ENCODE data around the gene DCHS2. TPM values are rescaled to one million over a fixed set of nuclear protein-coding genes. Genes with fewer than 3 reads are reported as not detected.

Gene DCHS2
- total RNA-seq, 2 experiments from 2014 or later, result 0.17 to 0.19 TPM

DNA sequence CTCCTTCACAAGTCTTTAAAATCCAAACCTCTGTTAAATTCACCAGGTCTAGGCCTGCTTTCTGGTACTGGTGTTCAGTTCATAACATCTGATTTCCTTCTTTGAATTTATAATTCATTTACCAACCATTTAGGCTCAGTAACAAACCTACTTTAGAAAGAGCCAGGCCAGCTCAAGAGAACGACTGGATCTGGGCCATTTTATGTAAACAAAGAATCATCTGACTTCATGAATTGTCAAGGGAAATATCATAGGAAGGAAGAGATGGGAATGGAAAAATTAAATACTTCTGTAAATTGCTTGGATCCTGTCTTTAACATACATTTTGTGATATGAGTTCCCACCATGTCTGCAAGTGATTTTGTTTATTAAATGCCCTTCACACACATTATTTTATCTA lies 36.5 kb downstream of the DCHS2 start:
- POLR2A ChIA-PET, result no interaction called here

DNA sequence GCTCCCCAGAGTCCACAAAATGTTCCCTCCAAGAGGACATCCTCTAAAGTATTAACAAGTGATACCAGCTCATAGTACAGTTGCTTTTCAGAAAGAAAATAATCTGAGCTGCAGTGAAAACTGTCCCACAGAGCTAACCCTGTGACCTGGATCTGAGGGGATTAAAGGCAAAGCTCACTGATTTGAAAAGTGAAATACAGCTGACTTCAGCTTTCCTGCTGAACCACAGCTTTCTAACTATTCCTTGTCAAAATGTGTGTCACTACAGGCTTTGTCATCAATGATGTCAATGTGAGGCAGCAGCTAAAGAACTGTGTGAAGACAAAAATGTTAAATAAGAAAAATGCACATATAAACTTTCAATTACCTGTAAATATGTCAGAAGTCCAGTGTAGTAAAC lies 36.9 kb downstream of the DCHS2 start:
- Mint-ChIP-seq H3K27ac (no peak overlapping the region), H3K27me3 (peaks cover 9% of the 10 kb centered on the region), H3K36me3 (no peaks in the 10 kb centered on the region), H3K4me1 (no peaks in the 10 kb centered on the region), H3K9me3 (no peaks in the 10 kb centered on the region), H3K4me3 (no peak overlapping the region)
- ATAC-seq (ENCODE audit: low read depth) (no peak), DNase-seq (no peak)
- POLR2A ChIA-PET, result no interaction called here

More for the DNA sequence above, 36.5 kb downstream of the DCHS2 start:
- H3K27me3 Mint-ChIP-seq, result peaks cover 9% of the 10 kb centered on the region
- no peak overlapping the region for H3K27ac Mint-ChIP-seq
- ATAC-seq (ENCODE audit: low read depth) (no peak), DNase-seq (no peak)
- no peak overlapping the region for H3K4me3 Mint-ChIP-seq
- no peaks in the 10 kb centered on the region for H3K36me3 Mint-ChIP-seq
- H3K4me1 Mint-ChIP-seq, result no peaks in the 10 kb centered on the region
- no peaks in the 10 kb centered on the region for H3K9me3 Mint-ChIP-seq

DNA sequence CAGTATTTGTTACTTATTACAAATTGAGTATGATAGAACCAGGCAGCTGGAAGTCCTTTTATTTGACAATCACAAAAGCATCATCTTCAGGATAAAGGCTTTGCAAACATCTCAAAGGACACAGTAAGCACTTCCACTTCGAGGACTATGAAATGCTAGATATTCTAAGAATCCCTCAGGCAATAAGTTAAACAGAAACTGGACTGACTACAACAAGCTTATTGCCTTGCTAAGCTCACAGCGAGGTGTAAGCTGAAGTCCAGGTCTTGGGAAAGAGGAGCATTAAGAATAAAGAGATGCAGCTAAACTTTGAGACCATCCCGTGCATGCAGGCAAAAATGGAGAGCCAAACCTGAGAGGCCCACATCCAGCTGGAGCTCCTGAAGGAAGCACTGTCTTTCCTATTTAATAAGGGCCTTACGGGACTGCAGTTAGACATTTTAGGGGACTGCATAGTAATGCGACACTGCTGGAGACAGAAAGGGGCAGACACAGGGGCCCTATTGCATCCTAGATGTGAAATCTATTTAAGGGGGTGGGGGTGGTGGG lies 38.7 kb downstream of the DCHS2 start:
- Mint-ChIP-seq H3K27ac (no peak overlapping the region), H3K9me3 (no peaks in the 10 kb centered on the region), H3K27me3 (peaks cover 11% of the 10 kb centered on the region), H3K4me3 (no peak overlapping the region), H3K4me1 (no peaks in the 10 kb centered on the region), H3K36me3 (no peaks in the 10 kb centered on the region)
- no peak for ATAC-seq (ENCODE audit: low read depth)
- POLR2A ChIA-PET, result no interaction called here
- DNase-seq, result no peak

DNA sequence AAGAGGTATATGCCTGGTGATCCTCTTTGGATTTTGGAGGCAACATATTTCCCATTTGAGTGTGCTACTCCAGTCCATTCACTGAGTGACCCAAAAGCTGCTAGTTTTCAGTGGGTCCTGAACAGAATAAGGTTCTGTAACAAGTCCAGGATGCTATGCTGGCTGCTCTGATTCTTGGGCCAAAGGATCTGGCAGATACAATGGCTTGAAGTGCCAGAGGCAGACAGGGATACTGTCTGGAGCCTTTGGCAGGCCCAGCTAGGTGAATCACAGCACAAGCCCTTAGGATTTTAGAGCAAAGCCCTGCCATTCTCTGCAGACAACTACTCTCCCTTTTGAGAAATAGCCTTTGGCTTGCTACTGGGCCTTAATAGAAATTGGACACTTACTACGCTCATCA lies 40.6 kb downstream of the DCHS2 start:
- H3K36me3 Mint-ChIP-seq, result no peaks in the 10 kb centered on the region
- H3K4me3 Mint-ChIP-seq, result no peak overlapping the region
- no peak overlapping the region for H3K27ac Mint-ChIP-seq
- no peak for ATAC-seq (ENCODE audit: low read depth)
- no peaks in the 10 kb centered on the region for H3K4me1 Mint-ChIP-seq
- H3K9me3 Mint-ChIP-seq, result no peaks in the 10 kb centered on the region
- POLR2A ChIA-PET, result no interaction called here
- H3K27me3 Mint-ChIP-seq, result peaks cover 8% of the 10 kb centered on the region
- DNase-seq, result no peak

DNA sequence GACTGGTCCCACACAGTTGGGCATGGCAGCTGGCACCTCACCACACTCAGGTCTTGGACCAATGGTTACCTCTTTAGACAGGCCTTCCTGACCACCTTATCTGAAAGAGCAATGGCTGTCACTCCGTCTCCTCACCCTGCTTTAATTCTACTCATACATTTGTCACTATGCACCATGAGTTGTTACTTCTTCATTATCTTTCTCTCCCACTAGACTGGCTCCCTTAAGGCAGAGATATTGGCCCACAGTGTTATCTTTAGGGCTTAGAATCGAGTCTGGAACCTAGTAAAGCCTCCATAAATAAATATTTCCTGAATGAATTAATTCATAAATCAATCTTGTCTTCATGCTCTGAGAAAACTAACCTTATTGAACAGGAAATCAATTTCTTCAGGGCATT lies 46.6 kb downstream of the DCHS2 start:
- no peak for DNase-seq
- POLR2A ChIA-PET, result no interaction called here
- Mint-ChIP-seq H3K4me1 (no peaks in the 10 kb centered on the region), H3K27me3 (peaks cover 5% of the 10 kb centered on the region), H3K27ac (no peak overlapping the region), H3K4me3 (no peak overlapping the region), H3K9me3 (no peaks in the 10 kb centered on the region), H3K36me3 (no peaks in the 10 kb centered on the region)
- no peak for ATAC-seq (ENCODE audit: low read depth)

DNA sequence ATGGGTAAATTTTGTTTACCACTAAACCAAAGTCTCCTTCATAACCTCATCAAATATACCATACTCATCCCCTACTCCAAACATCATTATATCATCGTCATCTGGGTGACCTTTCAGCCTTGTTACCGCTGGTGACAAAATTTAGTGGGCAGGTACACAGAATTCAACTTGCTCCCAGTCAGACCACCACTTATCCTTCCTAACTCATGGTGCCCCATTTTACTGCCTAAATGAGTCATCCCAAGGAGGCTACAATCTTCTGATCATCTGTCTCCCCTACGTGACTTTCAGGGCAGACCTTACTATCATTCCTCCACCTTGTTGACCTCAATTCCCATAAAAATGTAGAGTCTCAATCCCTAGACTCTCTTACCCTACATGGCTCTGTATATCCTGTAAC lies 49.6 kb downstream of the DCHS2 start:
- H3K27ac Mint-ChIP-seq, result no peak overlapping the region
- ATAC-seq (ENCODE audit: low read depth) (no peak), DNase-seq (no peak)
- POLR2A ChIA-PET, result no interaction called here
- no peaks in the 10 kb centered on the region for H3K36me3 Mint-ChIP-seq
- no peaks in the 10 kb centered on the region for H3K9me3 Mint-ChIP-seq
- no peaks in the 10 kb centered on the region for H3K4me1 Mint-ChIP-seq
- H3K4me3 Mint-ChIP-seq, result no peak overlapping the region
- peaks cover 9% of the 10 kb centered on the region for H3K27me3 Mint-ChIP-seq

DNA sequence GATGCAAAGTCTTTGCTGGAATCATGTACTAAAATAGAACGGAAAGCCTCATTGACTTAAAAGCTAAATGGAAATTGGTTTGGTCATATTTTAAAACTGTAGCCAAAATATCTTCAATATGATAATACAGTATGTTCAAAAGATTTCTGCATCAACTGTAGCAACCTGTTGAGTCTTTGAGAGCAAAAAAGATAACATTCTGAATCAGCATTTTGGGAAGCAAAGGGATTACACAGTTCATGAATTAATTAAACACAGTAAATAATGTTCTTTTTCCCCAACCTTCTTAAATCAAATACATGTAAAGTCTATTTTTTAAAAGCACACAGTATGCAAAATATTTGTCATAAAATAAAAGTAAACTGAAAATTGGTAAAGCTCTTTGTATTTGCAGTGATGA lies 50.5 kb downstream of the DCHS2 start:
- Mint-ChIP-seq H3K9me3 (no peaks in the 10 kb centered on the region), H3K4me1 (no peaks in the 10 kb centered on the region), H3K36me3 (no peaks in the 10 kb centered on the region), H3K27ac (no peak overlapping the region), H3K4me3 (no peak overlapping the region), H3K27me3 (peaks cover 11% of the 10 kb centered on the region)
- DNase-seq, result no peak
- POLR2A ChIA-PET, result no interaction called here
- no peak for ATAC-seq (ENCODE audit: low read depth)

DNA sequence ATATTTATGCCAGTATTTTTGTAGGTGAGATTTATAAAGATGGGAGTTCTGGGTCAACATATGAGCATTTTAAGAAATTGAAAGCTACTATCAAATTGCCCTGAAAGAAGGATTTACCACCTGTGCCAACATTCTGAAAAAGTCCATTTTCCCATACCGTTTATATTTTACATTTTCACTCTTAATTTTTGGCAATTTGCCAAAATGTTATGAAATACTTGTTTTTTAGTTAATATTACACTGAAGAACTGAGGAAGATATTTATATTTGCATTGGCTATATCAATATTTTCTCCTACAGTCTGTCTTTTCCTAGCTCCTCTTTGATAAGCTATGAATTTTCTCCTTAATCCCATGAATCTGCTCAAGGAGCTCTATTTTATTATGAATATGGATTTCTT lies 52.4 kb downstream of the DCHS2 start:
- Mint-ChIP-seq H3K27ac (no peak overlapping the region), H3K36me3 (no peaks in the 10 kb centered on the region), H3K4me1 (no peaks in the 10 kb centered on the region), H3K27me3 (peaks cover 17% of the 10 kb centered on the region), H3K4me3 (no peak overlapping the region), H3K9me3 (no peaks in the 10 kb centered on the region)
- DNase-seq (no peak), ATAC-seq (ENCODE audit: low read depth) (no peak)
- POLR2A ChIA-PET, result no interaction called here

DNA sequence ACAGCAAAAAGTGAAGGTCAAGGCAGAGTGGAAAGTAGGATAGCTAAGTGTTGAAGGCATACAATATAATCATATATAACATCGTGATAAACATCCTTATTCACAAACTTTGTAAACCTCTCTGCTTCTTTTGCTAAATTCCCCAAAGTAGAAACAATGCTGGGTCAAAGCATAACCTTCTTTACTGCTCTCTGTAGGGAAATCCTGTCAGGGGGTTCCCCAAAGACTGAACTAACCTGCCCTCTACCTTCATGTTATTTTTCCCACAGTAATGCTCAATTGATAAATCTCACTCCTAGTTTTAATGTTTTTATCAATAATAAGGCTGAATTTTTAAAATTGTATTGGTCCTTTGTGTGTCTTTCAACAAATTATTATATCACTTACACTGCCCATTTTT lies 55.7 kb downstream of the DCHS2 start:
- H3K36me3 Mint-ChIP-seq, result no peaks in the 10 kb centered on the region
- H3K4me1 Mint-ChIP-seq, result no peaks in the 10 kb centered on the region
- no peak overlapping the region for H3K4me3 Mint-ChIP-seq
- no peaks in the 10 kb centered on the region for H3K9me3 Mint-ChIP-seq
- POLR2A ChIA-PET, result no interaction called here
- no peak overlapping the region for H3K27ac Mint-ChIP-seq
- no peak for DNase-seq
- H3K27me3 Mint-ChIP-seq, result peaks cover 21% of the 10 kb centered on the region
- ATAC-seq (ENCODE audit: low read depth), result no peak

DNA sequence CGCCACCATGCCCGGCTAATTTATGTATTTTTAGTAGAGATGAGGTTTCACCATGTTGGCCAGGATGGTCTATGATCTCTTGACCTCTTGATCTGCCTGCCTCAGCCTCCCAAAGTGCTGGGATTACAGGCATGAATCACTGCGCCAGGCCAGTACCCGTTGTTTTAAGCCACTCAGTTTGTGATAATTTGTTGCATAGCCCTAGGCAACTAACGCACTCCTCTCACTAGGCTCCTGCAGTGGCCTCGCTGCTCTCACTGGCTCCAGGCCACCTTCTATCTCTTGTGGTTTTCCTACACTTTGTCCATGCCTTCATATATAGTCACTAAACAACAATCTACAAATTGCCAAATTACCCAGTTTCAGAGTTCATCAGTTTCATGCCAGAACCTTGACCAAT lies 58.1 kb downstream of the DCHS2 start:
- no peak overlapping the region for H3K27ac Mint-ChIP-seq
- H3K4me3 Mint-ChIP-seq, result no peak overlapping the region
- H3K27me3 Mint-ChIP-seq, result peaks cover 23% of the 10 kb centered on the region
- no peaks in the 10 kb centered on the region for H3K4me1 Mint-ChIP-seq
- H3K36me3 Mint-ChIP-seq, result no peaks in the 10 kb centered on the region
- no peak for DNase-seq
- no peaks in the 10 kb centered on the region for H3K9me3 Mint-ChIP-seq
- ATAC-seq (ENCODE audit: low read depth), result no peak
- POLR2A ChIA-PET, result no interaction called here

DNA sequence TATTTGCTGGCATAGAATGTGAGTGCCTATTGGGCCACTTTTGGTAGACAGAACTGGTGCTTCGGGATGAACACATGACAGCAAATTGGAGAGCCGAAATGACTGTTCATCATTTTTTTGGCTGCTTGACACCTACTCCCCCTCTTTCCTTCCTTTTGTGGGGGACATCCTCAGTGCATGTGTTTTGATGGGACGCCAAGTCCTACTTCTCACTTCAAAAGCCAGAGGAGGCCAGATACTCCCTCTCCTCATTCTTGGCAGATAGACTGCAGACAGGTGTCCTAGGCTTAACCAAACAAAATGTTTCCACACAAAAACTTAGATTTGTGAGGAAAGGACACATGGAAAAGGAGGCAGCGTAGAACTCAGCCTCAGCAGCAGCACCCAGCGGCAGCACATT lies 62.4 kb downstream of the DCHS2 start:
- peaks cover 23% of the 10 kb centered on the region for H3K27me3 Mint-ChIP-seq
- H3K27ac Mint-ChIP-seq, result no peak overlapping the region
- POLR2A ChIA-PET, result no interaction called here
- no peak for DNase-seq
- H3K36me3 Mint-ChIP-seq, result no peaks in the 10 kb centered on the region
- no peaks in the 10 kb centered on the region for H3K4me1 Mint-ChIP-seq
- ATAC-seq (ENCODE audit: low read depth), result no peak
- H3K4me3 Mint-ChIP-seq, result no peak overlapping the region
- H3K9me3 Mint-ChIP-seq, result no peaks in the 10 kb centered on the region

DNA sequence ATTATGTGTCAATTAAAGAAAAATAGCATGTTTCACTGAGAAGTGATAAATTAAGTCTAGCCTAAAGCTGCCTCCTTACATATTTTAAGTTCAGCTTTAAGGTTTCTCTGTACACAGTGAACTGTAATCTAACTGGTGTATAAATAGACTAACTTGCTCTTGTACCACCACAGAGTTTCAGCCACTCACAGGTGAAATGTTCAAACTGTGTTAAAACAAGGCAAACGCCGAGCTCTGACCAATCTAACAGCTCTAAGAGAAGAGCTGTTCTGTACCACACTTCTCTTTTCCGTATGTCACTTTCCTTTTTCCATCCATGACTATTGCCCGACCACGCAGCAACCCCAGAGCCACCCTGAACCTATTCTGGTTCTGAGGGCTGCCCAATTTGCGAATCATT lies 64.5 kb downstream of the DCHS2 start:
- H3K4me3 Mint-ChIP-seq, result no peak overlapping the region
- ATAC-seq (ENCODE audit: low read depth) (no peak), DNase-seq (no peak)
- H3K27me3 Mint-ChIP-seq, result peaks cover 26% of the 10 kb centered on the region
- no peak overlapping the region for H3K27ac Mint-ChIP-seq
- no peaks in the 10 kb centered on the region for H3K36me3 Mint-ChIP-seq
- H3K9me3 Mint-ChIP-seq, result no peaks in the 10 kb centered on the region
- POLR2A ChIA-PET, result no interaction called here
- H3K4me1 Mint-ChIP-seq, result no peaks in the 10 kb centered on the region

DNA sequence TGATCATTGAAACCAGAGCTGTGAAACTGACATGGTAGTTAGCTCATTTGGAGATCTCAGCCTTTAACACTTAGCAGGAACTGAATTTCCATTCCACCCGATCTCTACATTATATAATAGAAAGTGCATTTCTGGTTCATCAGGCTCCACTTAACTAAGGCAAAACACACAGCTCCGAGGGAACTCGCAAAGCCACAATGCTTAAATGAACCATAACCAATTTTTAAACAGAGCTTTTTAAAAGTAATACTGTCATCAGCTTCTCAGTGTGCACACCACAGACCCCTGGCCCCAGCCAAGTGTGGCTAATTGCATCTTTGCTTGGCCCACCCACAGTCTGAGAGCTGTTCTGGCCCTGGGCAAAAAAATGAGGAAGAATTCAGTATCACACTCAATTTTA lies 66.1 kb downstream of the DCHS2 start:
- Mint-ChIP-seq H3K9me3 (no peaks in the 10 kb centered on the region), H3K27me3 (peaks cover 22% of the 10 kb centered on the region), H3K4me1 (no peaks in the 10 kb centered on the region), H3K4me3 (no peak overlapping the region), H3K27ac (no peak overlapping the region), H3K36me3 (no peaks in the 10 kb centered on the region)
- DNase-seq (no peak), ATAC-seq (ENCODE audit: low read depth) (no peak)
- POLR2A ChIA-PET, result no interaction called here

DNA sequence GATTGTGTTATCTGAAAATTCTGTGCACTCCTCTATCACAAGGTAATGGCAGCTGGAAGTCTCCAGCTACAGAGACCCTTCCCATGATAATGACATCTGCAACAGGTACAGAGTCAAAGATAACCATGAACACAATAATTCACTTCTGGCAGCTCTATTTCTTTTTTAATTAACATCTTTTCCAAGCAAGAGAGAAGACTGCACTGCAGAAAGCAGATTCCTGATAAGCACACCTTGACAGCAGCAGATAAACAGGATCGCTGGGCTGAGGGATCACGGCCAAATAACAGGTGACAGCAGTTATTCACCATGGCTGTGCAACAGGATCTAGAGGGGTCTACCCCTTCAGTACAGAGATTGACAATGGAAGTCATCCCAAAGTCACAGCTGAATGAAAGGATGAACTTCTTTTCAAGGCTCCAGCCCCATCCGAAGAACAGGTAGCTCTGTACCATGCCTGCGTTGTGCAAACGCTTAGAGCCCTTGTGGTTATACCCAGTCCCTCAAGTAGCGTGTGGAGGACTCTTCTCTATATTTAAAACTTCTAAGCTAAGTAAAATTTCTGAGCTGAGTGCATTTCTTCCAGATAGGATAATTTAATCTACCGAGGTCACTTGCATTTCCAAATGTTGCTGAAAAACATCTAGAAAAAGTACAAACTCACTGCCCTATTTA lies 66.7 kb downstream of the DCHS2 start:
- no peak for DNase-seq
- H3K9me3 Mint-ChIP-seq, result no peaks in the 10 kb centered on the region
- ATAC-seq (ENCODE audit: low read depth), result no peak
- H3K27ac Mint-ChIP-seq, result no peak overlapping the region
- POLR2A ChIA-PET, result no interaction called here
- H3K4me3 Mint-ChIP-seq, result no peak overlapping the region
- no peaks in the 10 kb centered on the region for H3K4me1 Mint-ChIP-seq
- no peaks in the 10 kb centered on the region for H3K36me3 Mint-ChIP-seq
- H3K27me3 Mint-ChIP-seq, result peaks cover 25% of the 10 kb centered on the region

DNA sequence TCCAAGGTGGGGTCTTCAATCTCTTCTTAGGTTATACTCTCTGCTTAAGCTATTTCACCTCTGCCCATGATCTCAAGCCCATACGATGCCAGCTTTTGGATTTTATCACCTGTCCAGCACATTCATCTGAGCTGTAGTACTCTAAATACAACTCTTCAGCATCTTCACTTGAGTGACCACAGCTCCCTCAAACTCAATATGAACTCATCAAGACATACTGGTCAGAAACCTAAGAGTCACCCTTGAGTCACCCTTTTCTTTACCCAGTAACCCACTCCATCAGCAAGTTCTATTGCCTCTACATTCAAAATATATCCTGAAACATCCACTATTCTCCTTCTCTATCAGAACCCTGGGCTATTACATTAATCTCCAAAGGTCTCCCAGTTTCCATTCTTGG lies 69.4 kb downstream of the DCHS2 start:
- POLR2A ChIA-PET, result no interaction called here
- ATAC-seq (ENCODE audit: low read depth) (no peak), DNase-seq (no peak)
- H3K36me3 Mint-ChIP-seq, result no peaks in the 10 kb centered on the region
- no peaks in the 10 kb centered on the region for H3K9me3 Mint-ChIP-seq
- peaks cover 1% of the 10 kb centered on the region for H3K4me1 Mint-ChIP-seq
- H3K27me3 Mint-ChIP-seq, result peaks cover 32% of the 10 kb centered on the region
- H3K4me3 Mint-ChIP-seq, result no peak overlapping the region
- H3K27ac Mint-ChIP-seq, result no peak overlapping the region
